Memory B cell (primary cell): ENCODE results near the gene CARMIL3.

Source experiments
- ATAC-seq: fragments of 150-1000 bp; cut with Tn5 transposase; 2 replicates; pipeline ENCODE4 v1.10.0; 2021; ENCODE audit warnings: low read depth, mild to moderate bottlenecking, moderate library complexity
- DNase-seq, 2 donors: peaks; one replicate each; pipeline ENCODE4 v3.0.0; 2022; ENCODE audit warnings: low spot score in 2 of 2
- H3K27ac Mint-ChIP-seq: one replicate; pipeline ENCODE4 v1.8.0; 2022; ENCODE audit warnings: mild to moderate bottlenecking, moderate library complexity, mixed read lengths
- H3K27me3 Mint-ChIP-seq: one replicate; pipeline ENCODE4 v1.8.0; 2022; ENCODE audit warnings: mixed read lengths
- H3K36me3 Mint-ChIP-seq: one replicate; pipeline ENCODE4 v1.8.0; 2022; ENCODE audit warnings: mild to moderate bottlenecking, mixed read lengths
- H3K4me1 Mint-ChIP-seq: one replicate; pipeline ENCODE4 v1.8.0; 2022; ENCODE audit warnings: mixed read lengths
- H3K4me3 Mint-ChIP-seq: one replicate; pipeline ENCODE4 v1.8.0; 2022; ENCODE audit warnings: mild to moderate bottlenecking, moderate library complexity, mixed read lengths
- H3K9me3 Mint-ChIP-seq: one replicate; pipeline ENCODE4 v1.8.0; 2022; ENCODE audit warnings: mixed read lengths

Gene CARMIL3

DNA sequence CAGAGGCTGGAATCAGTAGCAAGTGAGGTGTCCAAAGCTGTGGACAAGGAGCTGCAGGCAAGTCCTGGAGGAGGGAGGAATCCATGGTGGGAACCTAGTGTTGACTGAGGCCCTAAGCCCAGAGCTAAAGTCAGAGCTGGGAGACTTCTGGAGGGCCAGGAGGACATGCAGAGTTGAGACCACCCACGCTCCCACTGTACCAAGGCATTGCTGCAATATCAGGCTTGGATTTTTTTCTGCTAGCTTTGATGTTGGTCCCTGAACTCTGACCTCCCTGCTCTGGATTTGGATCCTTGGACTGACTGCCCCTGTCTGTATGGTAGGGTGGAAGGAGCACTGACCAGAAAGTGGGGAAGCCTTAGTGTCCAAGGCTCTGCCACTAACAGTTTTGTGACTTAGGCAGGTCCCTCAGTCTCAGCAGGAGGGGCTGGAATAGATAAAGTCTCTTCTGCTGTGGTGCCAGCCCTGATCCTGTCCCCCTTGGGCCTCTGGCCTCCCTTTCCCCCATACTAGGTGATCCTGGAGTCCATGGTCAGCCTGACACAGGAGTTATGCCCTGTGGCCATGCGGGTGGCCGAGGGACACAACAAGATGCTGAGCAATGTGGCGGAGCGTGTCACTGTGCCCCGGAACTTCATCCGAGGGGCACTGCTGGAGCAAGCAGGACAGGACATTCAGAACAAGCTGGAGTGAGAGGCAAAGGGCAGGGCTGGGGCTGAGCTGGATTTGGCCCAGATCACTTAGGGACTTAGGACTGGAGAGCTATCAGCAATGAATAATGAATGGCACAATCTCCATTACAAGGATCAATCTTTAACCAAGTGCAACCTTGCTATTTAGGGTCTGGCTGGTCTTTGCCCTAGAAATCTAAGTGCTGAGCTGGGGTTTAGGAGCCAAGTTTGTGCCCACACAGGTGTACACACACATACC lies 9.4 kb downstream of the CARMIL3 start:
- no peaks in the 10 kb centered on the region for H3K27me3 Mint-ChIP-seq

GRCh38 chr14:24062216-24062980 lies 10.6 kb downstream of the CARMIL3 start:
- Mint-ChIP-seq H3K36me3 (peaks cover 2% of the 10 kb centered on the region), H3K27ac (no peak overlapping the region)
- no peak for DNase-seq

More for the DNA sequence above, 9.4 kb downstream of the CARMIL3 start:
- H3K9me3 Mint-ChIP-seq: no peaks in the 10 kb centered on the region
- H3K27ac Mint-ChIP-seq: no peak overlapping the region
- peaks cover 3% of the 10 kb centered on the region for H3K36me3 Mint-ChIP-seq
- no peak for DNase-seq
- no peak overlapping the region for H3K4me3 Mint-ChIP-seq
- peaks cover 4% of the 10 kb centered on the region for H3K4me1 Mint-ChIP-seq
- no peak for ATAC-seq

GRCh38 chr14:24063263-24063836 lies 11.5 kb downstream of the CARMIL3 start:
- DNase-seq (no peak), ATAC-seq (no peak)
- Mint-ChIP-seq H3K9me3 (no peaks in the 10 kb centered on the region), H3K36me3 (peaks cover 2% of the 10 kb centered on the region), H3K27me3 (no peaks in the 10 kb centered on the region), H3K4me3 (no peak overlapping the region), H3K27ac (no peak overlapping the region), H3K4me1 (peaks cover 2% of the 10 kb centered on the region)

More at GRCh38 chr14:24062216-24062980, 10.6 kb downstream of the CARMIL3 start:
- H3K27me3 Mint-ChIP-seq: no peaks in the 10 kb centered on the region
- H3K4me3 Mint-ChIP-seq: no peak overlapping the region
- no peak for ATAC-seq
- H3K4me1 Mint-ChIP-seq: peaks cover 4% of the 10 kb centered on the region
- H3K9me3 Mint-ChIP-seq: no peaks in the 10 kb centered on the region

- H3K9me3 Mint-ChIP-seq: no peaks in the 10 kb centered on the region
- H3K4me1 Mint-ChIP-seq: no peaks in the 10 kb centered on the region
- no peak overlapping the region for H3K4me3 Mint-ChIP-seq
- ATAC-seq (no peak), DNase-seq (no peak)
- H3K36me3 Mint-ChIP-seq: peaks cover 2% of the 10 kb centered on the region
- H3K27me3 Mint-ChIP-seq: no peaks in the 10 kb centered on the region
- H3K27ac Mint-ChIP-seq: no peak overlapping the region
Measured at GRCh38 chr14:24064091-24064795, 12.4 kb downstream of the CARMIL3 start.

GRCh38 chr14:24064856-24065255 lies 13.0 kb downstream of the CARMIL3 start:
- Mint-ChIP-seq H3K27ac (no peak overlapping the region), H3K27me3 (no peaks in the 10 kb centered on the region), H3K4me1 (no peaks in the 10 kb centered on the region), H3K36me3 (peaks cover 2% of the 10 kb centered on the region), H3K4me3 (no peak overlapping the region), H3K9me3 (no peaks in the 10 kb centered on the region)
- ATAC-seq (no peak), DNase-seq (no peak)

GRCh38 chr14:24065408-24065807 lies 13.6 kb downstream of the CARMIL3 start:
- Mint-ChIP-seq H3K4me3 (no peak overlapping the region), H3K9me3 (no peaks in the 10 kb centered on the region), H3K36me3 (peaks cover 2% of the 10 kb centered on the region), H3K4me1 (peaks cover 2% of the 10 kb centered on the region), H3K27ac (no peak overlapping the region), H3K27me3 (no peaks in the 10 kb centered on the region)
- DNase-seq (no peak), ATAC-seq (no peak)

- ATAC-seq (no peak), DNase-seq (no peak)
- Mint-ChIP-seq H3K27me3 (peaks cover 4% of the 10 kb centered on the region), H3K9me3 (no peaks in the 10 kb centered on the region), H3K4me1 (peaks cover 2% of the 10 kb centered on the region), H3K36me3 (peaks cover 2% of the 10 kb centered on the region), H3K27ac (no peak overlapping the region), H3K4me3 (no peak overlapping the region)
Measured at GRCh38 chr14:24066496-24067132, 14.8 kb downstream of the CARMIL3 start.

- H3K36me3 Mint-ChIP-seq: peaks cover 2% of the 10 kb centered on the region
Measured at GRCh38 chr14:24067133-24068082, 15.6 kb downstream of the CARMIL3 start.

GRCh38 chr14:24068711-24069410 lies 17.1 kb downstream of the CARMIL3 start:
- DNase-seq: no peak
- Mint-ChIP-seq H3K36me3 (peaks cover 2% of the 10 kb centered on the region), H3K4me3 (no peak overlapping the region), H3K27me3 (peaks cover 4% of the 10 kb centered on the region), H3K4me1 (peaks cover 2% of the 10 kb centered on the region), H3K9me3 (no peaks in the 10 kb centered on the region), H3K27ac (no peak overlapping the region)
- ATAC-seq: no peak

More at GRCh38 chr14:24067133-24068082, 15.6 kb downstream of the CARMIL3 start:
- H3K27me3 Mint-ChIP-seq: peaks cover 4% of the 10 kb centered on the region
- DNase-seq: no peak
- ATAC-seq: no peak
- no peak overlapping the region for H3K4me3 Mint-ChIP-seq
- H3K9me3 Mint-ChIP-seq: no peaks in the 10 kb centered on the region
- no peak overlapping the region for H3K27ac Mint-ChIP-seq
- H3K4me1 Mint-ChIP-seq: peaks cover 2% of the 10 kb centered on the region

- H3K27me3 Mint-ChIP-seq: peaks cover 4% of the 10 kb centered on the region
Measured at GRCh38 chr14:24069411-24069735, 17.6 kb downstream of the CARMIL3 start.

DNA sequence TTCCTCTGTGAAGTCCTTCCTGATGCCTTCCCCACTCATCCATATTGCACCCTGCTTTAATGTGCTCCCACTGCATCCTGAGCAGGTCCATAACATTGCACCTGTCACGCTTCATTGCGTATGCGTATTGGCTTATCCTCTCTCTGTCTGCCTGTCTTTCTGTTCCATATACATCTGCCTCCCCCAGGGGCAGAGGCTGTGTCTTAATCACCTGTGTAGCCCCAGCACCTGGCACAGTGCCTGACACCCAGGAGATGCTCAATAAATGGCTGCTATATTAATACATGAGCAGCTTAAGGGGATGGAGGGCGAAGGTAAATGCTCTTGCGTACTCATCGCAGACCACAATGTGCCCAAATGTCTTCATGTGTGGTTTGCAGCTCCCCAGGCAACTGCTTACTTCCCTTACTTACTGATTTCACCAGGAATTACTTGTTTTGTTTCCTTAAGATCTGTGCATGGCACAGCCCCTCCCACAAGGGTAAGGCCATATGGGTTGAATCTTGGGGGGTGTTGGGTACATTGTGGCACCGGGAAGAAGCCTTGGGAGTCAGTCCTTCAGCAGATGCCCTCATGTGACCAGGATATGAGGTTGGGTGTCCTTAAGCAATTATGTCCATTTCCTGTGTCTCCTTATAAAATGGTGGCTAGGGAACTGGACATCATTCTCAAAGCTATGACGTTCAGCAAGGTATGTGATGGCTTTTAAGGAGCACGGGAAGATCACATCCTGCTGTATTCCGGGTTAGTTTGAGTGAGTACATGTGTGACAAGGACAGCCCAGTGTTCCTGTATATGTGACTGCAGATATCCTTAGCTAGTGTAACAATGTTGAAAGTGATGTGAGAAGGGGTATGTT lies 18.7 kb downstream of the CARMIL3 start:
- Mint-ChIP-seq H3K27me3 (peaks cover 4% of the 10 kb centered on the region), H3K27ac (no peak overlapping the region), H3K4me1 (peaks cover 7% of the 10 kb centered on the region), H3K9me3 (no peaks in the 10 kb centered on the region), H3K4me3 (no peak overlapping the region), H3K36me3 (peaks cover 2% of the 10 kb centered on the region)
- no peak for ATAC-seq
- DNase-seq: no peak

More at GRCh38 chr14:24069411-24069735, 17.6 kb downstream of the CARMIL3 start:
- DNase-seq (no peak), ATAC-seq (no peak)
- Mint-ChIP-seq H3K9me3 (no peaks in the 10 kb centered on the region), H3K36me3 (peaks cover 2% of the 10 kb centered on the region), H3K4me3 (no peak overlapping the region), H3K4me1 (peaks cover 2% of the 10 kb centered on the region), H3K27ac (no peak overlapping the region)
